ENCODE measurements around the gene TPCN2.
A peak's percentile ranks its signal among the peaks of the same experiment; 100 is the strongest.
"Not testable (repeated sequence)": the region's sequence is repeated elsewhere in the genome, so short reads cannot be mapped to it uniquely, and the experiment has no call there.

Gene TPCN2

DNA sequence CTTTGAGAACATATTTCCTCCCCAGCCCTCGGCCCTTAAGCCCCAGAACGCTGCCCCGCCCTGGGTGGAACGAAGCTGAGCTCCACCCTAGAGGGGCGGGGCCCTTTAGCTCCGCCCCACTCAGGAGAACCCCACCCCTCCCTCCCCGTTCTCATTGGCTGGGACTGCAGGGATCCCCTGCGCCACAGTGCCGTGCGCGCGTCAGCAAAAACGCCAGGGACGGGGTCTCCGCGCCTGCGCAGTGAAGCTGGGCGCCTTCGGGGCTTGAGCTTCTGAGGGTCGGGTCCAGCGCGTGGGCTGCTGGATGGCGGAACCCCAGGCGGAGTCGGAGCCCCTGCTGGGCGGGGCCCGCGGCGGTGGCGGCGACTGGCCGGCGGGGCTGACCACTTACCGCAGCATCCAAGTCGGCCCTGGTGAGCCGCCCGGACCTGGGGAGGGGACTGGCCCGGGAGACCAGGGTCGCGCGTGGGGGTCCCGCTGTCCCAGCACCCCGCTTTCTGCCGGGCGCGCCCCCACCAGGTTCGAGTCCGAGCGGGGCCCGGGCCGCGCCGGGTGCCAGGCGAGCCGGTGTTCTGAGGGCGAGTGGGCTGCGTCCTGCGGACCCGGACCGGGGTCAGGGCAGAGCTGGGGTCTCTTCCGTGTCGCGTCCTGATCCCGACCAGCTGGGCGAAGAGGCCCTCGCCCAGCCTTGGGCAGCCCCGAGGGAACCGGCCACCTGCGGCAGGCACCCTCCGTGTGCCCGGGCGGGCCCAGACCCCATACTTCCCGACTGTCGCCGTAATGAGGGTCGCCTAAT lies at the start of gene TPCN2:
Gene TPCN2 (plus strand): TSS at position 239 of the 796 bp plus-strand sequence. CDS start 66 bp downstream, at position 305.
- peak; percentile 87 for DNase-seq

DNA sequence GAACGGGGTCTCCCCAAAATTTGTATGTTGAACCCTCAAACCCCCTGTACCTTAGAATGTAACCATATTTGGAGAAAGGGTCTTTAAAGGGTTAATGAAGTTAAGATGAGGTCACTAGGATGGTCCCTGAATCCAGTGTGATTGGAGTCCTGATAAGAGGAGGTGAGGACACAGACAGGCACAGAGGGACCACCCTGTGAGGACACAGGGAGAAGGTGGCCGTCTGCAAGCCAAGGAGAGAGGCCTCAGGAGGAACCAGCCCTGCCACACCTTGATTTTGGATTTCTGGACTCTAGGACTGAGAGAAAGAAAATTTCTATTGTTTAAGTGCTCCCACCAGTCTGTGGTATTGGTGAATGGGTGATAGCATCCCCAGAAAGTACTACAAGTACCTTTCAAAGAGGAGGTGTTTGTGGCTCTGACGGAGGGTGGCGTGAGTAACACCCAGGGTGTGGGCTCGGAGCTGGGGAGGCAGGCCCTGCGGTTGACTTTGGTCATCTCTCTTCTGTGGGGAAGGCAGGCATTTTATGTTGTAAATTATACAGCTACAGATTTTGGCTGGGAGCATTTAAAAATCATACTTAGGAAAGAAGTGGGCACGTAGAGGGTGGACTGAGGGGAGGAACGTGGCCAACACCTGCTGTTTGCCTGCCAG lies 49.5 kb upstream of the TPCN2 start:
- DNase-seq, result no peak

GRCh38 chr11:68999748-69000355 lies 48.9 kb upstream of the TPCN2 start:
- DNase-seq, result not testable (repeated sequence)

GRCh38 chr11:69000391-69000790 lies 48.3 kb upstream of the TPCN2 start:
- DNase-seq, result no peak

DNA sequence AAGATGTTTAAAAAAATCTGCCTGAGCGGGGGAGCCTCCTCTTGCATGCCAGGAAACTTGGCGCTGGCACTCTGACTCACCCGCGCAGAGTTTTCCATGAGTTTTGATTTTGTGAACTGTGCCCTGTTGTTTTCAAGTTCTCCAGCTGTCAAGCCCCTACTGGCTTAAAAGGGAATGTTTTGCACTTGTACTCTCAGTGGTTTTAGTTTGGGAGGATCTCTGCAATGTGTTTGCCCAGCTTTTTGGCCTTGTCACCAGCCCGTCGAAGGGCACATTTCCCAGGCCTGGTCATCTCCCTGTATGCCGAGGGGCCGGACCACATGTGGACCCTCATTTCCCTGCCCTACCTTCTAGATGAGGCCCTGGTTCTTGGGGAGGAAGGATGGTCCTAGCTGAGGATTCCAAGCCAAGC lies 47.9 kb upstream of the TPCN2 start:
- peak; percentile 35 for DNase-seq

DNA sequence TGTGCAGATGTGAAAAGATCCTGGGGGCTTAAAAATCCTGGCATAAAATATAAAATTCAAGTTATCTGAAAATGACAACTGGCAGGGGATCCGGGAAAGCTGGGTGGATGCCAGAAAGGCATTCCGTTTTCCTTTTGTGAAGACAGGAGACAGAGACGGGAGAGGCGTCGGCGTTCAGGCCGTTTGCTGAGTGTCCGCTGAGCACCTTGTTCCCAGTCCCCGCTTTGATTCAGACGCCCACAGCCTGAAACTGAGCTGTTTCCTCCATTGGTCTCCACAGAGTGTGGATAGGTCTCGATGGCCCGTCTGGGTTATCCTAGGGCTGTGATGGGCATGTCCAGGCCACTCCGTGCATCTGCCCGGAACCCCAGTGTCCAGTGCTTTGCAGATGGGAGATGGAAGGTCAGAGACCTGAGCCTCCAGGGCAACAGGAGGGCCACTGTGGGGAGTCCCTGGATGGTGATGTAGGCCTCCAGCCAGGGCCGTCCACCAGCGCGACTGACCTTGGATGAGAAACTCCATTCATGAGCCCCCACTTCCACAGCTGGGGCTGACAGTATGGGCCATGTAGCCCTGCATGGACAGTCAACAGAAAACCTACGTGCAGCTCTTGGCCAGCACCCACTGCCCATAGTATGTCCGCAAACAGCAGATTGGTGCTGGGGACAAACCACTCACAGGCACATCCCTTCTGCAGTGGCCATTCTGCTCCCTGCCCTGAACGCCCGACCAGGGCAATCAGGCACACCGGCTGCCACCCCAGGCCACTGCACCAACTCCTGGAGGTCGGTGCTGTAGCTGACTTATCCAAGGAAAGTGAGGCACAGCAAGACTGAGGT lies 47.3 kb upstream of the TPCN2 start:
- DNase-seq, result no peak

- DNase-seq, result no peak
Observed at GRCh38 chr11:69002110-69002569, 46.6 kb upstream of the TPCN2 start.

- DNase-seq, result no peak
Observed at GRCh38 chr11:69002570-69003231, 46.0 kb upstream of the TPCN2 start.

DNA sequence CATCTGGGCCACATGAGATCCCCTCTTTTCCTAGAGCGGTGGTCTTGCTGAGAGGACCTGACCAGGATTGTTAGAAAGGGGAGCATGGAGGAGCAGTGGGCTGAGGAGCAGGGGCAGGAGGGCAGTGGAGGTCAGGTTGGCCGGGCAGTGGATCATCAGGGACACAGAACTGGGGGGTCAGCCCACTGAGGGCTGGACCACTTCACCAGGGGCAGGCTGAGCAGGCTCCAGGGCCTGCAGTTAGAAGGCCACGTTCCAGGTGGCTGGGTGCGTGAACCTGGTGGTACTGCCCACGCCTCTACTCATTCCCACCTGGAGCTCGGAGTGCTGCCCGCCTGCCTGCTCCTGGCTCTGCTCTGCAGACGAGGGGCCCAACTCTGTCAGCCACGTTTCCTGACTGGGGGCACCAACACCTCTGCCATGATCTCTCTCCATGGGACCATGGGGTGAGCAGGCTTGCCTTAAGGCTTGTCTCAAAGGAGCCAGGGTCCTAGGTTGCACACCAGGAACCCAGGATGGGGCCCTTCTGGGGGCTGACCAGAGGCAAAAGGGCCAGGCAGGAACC lies 45.3 kb upstream of the TPCN2 start:
- DNase-seq, result no peak

DNA sequence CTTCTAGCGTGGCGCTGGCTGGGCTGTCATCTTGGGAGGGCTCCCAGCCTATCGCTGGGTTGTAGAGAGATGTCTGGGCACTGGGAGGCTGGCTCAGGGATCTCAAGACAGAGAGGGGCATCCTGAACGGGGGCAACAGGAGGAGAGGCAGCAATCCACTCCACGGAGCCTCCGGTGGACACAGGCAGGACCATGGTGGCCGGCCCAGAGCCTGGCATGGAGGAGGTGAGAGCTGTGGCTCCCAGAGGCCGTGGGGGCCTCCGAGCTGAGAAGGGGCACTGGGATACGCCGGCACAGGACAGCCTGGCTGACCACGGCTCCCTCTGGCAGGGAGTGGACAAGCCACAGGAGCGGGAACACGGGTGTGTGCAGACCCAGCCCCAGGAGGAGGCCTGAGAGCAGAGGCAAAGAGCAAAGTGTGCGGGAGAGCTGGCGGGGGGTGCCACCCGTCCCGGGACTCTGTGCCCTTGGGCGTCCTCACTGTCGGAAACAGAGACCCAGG lies 44.8 kb upstream of the TPCN2 start:
- DNase-seq, result no peak

DNA sequence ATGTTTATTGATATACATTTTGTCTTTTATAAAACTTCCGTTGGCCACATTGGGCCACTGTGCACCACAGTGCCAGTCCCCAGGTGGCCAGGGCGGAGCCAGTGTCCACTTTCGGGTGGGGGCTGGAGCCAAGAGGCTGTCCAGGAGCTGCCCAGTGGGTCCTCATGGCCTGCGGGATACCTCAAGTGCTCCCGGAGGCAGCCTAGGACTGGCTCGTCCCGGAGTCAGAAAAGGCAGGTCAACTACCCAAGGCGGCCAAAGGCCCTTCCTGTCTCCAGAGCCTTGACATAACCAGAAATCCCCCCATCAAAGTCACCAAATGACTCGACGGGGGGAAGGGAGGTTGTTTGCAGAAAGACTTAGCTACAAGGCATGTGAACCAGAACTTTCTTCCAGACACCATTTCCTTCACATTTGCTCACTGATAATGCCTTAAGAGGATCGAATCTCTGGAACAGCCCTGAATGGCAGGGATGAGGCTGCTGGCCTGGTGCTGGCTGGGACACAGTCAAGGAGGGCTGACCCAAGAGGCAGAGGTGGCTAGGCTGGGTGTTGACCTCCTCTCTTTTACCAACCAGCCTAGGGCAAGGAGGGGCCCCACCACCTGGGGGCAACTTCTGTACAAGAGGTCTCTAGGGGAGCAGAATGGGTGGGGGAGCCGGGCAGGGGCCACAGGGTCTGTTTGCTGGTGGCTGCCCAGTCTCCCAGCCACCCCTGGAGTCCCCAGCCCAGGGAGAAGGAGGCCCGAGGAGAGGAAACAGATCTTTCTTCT lies 44.1 kb upstream of the TPCN2 start:
- DNase-seq, result no peak

GRCh38 chr11:69005183-69005630 lies 43.5 kb upstream of the TPCN2 start:
- DNase-seq, result no peak

GRCh38 chr11:69005631-69006368 lies 42.9 kb upstream of the TPCN2 start:
- no peak for DNase-seq

DNA sequence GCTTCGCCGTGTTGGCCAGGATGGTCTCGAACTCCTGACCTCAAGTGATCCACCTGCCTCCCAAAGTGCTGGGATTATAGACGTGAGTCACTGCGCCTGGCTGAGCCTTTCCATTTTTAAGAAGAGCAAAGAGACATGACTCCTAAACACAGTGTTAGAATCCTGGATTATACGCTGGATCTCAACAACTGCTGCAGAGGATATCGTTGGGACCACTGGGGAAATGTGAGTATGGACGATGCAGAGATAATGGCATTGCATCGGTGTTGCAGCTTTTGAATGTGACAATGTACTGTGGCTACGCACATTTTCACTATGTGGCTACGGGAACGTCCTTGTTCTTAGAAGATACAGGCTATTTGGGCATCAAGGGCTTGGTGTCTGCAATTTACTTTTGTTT lies 41.9 kb upstream of the TPCN2 start:
- DNase-seq, result no peak

DNA sequence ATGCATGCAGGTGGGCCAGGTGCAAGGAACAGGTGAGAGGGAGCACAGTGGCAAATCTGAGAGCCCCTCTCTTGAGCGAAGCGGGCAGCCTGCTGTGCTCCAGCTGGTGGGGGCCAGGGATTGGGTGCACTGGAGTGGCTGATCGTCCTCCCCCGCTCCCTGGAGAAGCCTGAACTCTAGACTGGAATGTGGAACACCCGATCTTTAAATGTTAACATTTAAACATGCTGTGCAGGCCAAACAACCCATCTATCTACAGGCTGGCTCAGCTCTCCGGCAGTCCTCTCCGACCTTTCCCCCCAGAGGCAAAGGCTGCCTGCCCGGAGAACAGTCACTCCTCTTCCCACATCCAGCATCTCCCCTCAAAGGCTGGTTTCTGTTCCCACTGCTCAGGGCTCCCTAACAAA lies 40.8 kb upstream of the TPCN2 start:
- DNase-seq, result no peak

DNA sequence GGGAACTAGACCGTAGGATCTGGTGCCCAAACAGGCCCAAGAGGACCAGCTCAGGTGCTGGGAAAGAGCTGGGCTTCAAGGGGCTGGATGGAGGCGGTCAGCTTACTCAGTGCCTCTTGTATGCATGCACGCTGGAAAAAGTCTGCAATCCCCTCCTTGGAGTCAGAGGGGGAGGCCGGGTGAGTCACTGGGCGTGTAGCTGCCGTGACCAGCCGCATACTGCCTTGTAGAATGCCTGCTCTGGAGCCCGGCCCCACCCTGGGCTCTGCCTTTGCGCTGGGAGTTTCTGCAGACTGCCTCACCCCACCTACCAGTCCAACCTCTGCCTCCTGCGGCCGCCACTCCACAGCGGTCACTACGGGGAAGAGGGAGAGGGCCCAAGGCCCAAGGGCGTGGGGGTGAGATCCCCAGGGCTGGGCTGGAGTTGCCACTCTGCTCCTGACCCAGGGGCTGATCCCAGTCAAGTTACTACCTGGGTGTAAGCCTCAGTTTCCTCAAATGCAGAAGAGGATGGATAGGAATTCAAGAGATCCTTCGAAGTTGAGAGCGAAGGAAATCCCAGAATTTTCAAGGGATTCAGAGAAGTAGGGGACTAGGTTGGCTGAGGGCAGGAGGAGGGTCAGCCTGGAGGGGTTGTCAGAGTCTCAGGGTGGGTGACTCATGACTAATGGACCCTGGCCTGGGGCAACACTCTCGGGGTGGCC lies 39.8 kb upstream of the TPCN2 start:
- DNase-seq, result no peak

DNA sequence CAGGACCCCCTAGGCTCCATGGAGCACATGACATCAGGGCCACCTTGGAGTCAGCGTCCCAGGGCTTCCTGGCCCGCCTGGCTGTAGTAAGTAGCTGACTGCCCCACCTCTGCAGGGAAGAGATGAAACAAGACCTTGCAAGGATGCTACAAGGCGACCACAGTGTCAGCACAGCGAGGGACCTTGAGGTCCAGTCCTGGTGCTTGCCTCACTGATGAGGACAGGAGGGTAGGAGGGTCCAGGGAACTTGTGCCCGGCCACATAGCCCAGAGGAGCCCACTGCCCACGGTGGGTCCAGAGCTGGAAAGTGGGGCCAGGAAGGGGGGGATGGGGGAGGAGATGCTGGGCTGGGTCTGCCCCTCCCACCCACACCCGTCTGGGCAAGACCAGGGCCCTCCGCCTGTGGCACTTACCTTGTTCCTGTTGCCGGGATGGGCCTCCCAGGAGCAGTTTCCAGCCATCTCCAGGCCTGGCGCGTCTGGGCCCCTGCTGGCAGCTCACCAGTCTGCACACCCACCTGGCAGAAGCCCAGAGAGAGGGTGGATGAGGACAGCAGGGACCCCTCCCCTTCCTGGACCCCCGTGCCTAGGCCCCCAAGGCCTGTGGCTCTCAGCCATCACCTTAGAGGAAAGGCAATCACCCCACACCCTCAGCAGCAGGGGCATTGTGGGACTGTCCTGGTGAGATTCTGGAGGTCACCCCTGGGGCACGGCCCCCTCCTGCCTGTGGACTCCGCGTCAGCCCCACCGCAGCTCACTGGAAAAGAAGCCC lies 39.1 kb upstream of the TPCN2 start:
- no peak for DNase-seq

GRCh38 chr11:69010361-69010891 lies 38.3 kb upstream of the TPCN2 start:
- DNase-seq, result no peak

All from NCI-H446 treated with DMSO at 0.1 percent for 48 hours (cell line).